Activated B cell treated with CpG ODN at 0.5 μM for 24 hours (primary cell): ENCODE data around the gene BRD9. TPM values are rescaled to one million over a fixed set of nuclear protein-coding genes. Genes with fewer than 3 reads are reported as not detected.
"Not testable (repeated sequence)": the region's sequence is repeated elsewhere in the genome, so short reads cannot be mapped to it uniquely, and the experiment has no call there.

Source experiments
- ATAC-seq: fragments of 200-7000 bp; cut with Tn5 transposase; one replicate; pipeline ENCODE4 v1.10.0; 2021; ENCODE audit warnings: low read depth, mild to moderate bottlenecking, moderate library complexity
- CTCF ChIA-PET: fragments of 350-600 bp; sonication (Branson Sonifier 250); formaldehyde crosslinking; loops from one replicate; lab custom pipeline; 2021; ENCODE audit warnings: antibody characterized with exemption; lab: Charles Lee
- POLR2A ChIA-PET: fragments of 350-600 bp; sonication (Branson Sonifier 250); formaldehyde crosslinking; loops from one replicate; lab custom pipeline; 2021; ENCODE audit warnings: antibody characterized with exemption; lab: Charles Lee
- DNase-seq: peaks from one replicate; pipeline ENCODE4 v3.0.0; 2022
- H3K27ac Mint-ChIP-seq: one replicate; pipeline ENCODE4 v1.8.0; 2020; ENCODE audit warnings: mixed read lengths
- H3K27me3 Mint-ChIP-seq: one replicate; pipeline ENCODE4 v1.8.0; 2021; ENCODE audit warnings: mixed read lengths
- H3K36me3 Mint-ChIP-seq: one replicate; pipeline ENCODE4 v1.8.0; 2021; ENCODE audit warnings: low read depth, mixed read lengths
- H3K4me1 Mint-ChIP-seq: one replicate; pipeline ENCODE4 v1.8.0; 2021; ENCODE audit warnings: mixed read lengths
- H3K4me3 Mint-ChIP-seq: one replicate; pipeline ENCODE4 v1.8.0; 2020; ENCODE audit warnings: mild to moderate bottlenecking, mixed read lengths
- H3K9me3 Mint-ChIP-seq: one replicate; pipeline ENCODE4 v1.8.0; 2020; ENCODE audit warnings: mixed read lengths
- intact Hi-C: fragments of 100-400 bp; cut with micrococcal nuclease; formaldehyde crosslinking; loops from one replicate; pipeline ENCODE4 v1.15.1; 2024
- total RNA-seq: library from RNA; stranded (reverse); gene quantifications from 2 replicates; pipeline ENCODE4 v1.2.3, GENCODE V29; 2022
- TF ChIP-seq, protein P1 (sequence below): fragments of 200-600 bp; IDR thresholded peaks from one replicate; pipeline ENCODE4 v1.8.0; 2022; ENCODE audit warnings: antibody characterized with exemption, mild to moderate bottlenecking

BRD9 gene
- total RNA-seq, 1 donor from 2014 or later, result 67.8 TPM

DNA sequence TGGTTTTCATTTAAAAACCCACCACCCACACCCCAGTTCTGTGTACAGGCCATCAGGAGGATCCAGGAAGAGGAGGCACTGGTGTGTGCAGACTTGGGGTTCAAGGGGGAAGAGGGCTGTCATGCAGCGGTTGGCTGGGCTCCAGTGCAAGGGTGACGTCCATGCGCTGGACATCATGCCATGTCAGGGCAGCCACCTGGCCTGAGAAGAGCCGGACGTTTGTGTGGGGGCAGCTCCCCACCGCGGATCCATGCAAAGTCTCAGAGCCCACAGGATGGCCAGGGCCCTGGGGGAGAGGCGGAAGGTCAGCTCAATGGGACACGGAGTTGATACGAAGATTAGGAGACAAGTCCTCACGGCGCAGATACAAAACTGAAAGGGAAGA, 11.1 kb downstream of the BRD9 start:
- H3K27me3 Mint-ChIP-seq, result no peaks in the 10 kb centered on the region
- DNase-seq, result no peak
- CTCF ChIA-PET, result no interaction called here
- H3K4me1 Mint-ChIP-seq, result peaks cover 2% of the 10 kb centered on the region
- no peak overlapping the region for H3K27ac Mint-ChIP-seq
- no peaks in the 10 kb centered on the region for H3K9me3 Mint-ChIP-seq
- H3K4me3 Mint-ChIP-seq, result no peak overlapping the region
- intact Hi-C loops, result no loop called here
- POLR2A ChIA-PET, result no interaction called here
- TF ChIP-seq, protein P1, sequence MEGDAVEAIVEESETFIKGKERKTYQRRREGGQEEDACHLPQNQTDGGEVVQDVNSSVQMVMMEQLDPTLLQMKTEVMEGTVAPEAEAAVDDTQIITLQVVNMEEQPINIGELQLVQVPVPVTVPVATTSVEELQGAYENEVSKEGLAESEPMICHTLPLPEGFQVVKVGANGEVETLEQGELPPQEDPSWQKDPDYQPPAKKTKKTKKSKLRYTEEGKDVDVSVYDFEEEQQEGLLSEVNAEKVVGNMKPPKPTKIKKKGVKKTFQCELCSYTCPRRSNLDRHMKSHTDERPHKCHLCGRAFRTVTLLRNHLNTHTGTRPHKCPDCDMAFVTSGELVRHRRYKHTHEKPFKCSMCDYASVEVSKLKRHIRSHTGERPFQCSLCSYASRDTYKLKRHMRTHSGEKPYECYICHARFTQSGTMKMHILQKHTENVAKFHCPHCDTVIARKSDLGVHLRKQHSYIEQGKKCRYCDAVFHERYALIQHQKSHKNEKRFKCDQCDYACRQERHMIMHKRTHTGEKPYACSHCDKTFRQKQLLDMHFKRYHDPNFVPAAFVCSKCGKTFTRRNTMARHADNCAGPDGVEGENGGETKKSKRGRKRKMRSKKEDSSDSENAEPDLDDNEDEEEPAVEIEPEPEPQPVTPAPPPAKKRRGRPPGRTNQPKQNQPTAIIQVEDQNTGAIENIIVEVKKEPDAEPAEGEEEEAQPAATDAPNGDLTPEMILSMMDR, result no peak
- ATAC-seq, result no peak
- H3K36me3 Mint-ChIP-seq, result peaks cover 78% of the 10 kb centered on the region

DNA sequence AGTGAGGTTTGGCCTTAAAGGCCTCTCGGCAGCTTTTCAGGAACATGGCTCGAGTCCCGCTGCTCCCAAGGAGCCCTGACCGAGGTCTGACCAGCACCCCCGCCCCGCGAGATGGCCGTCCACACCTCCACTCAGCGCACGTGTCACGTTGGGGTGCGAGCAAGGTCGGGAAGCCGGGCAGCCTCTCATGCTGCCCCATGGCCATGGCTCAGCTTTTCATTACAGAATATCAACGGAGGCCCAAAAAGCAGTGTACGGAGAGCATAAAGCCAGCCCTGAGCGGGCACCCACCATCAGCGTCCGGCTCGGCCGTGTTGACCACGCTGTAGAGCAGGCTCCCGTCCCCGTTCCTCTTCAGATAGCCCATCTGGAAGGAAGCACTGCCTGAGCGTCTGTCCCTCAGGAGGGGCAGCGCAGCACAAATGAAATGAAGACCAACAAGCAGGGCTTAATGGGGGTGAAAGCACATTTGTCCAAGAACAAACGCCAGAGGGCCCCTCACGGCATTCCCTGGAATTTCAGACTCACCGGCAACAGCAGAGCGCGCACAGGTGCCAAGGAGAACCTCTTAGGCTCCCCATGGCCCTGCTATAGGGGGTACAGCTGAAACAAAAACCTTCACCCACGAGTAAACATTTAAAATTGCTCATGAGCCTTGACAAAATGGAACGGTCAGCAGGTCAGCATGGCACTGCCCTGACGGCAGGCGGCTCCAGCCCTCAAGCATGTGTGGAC, 11.6 kb downstream of the BRD9 start:
- TF ChIP-seq, protein P1, result no peak
- DNase-seq (no peak), ATAC-seq (no peak)
- Mint-ChIP-seq H3K4me1 (peaks cover 2% of the 10 kb centered on the region), H3K27ac (no peak overlapping the region), H3K27me3 (no peaks in the 10 kb centered on the region), H3K4me3 (no peak overlapping the region), H3K36me3 (peaks cover 77% of the 10 kb centered on the region), H3K9me3 (no peaks in the 10 kb centered on the region)
- ChIA-PET CTCF (no interaction called here), POLR2A (no interaction called here)
- intact Hi-C loops, result no loop called here

DNA sequence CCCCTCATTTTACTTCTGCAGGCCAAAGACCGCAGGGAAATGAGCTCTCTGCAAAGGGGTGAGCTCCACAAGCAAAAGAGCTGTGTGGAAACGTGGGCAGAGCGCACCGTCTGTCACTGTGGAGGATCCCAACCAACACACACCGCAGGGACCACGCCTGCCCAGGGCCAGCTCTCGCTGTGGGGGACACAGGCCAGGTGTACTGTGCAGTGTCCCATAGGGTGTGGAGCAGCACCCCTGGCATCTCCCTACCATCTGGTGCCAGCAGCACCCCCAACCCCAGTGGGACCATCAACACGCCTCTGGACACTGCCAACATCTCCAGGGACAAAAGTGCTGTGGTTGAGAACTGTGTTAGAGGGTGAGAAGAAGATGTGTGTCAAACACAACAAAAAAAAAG, 13.9 kb downstream of the BRD9 start:
- intact Hi-C loops, H3K4me3 Mint-ChIP-seq, H3K27me3 Mint-ChIP-seq, H3K27ac Mint-ChIP-seq, DNase-seq, H3K9me3 Mint-ChIP-seq, CTCF ChIA-PET, H3K4me1 Mint-ChIP-seq, ATAC-seq: not testable (repeated sequence)
- peaks cover 78% of the 10 kb centered on the region for H3K36me3 Mint-ChIP-seq
- POLR2A ChIA-PET, result interaction anchor here (0.7 kb wide), 1 partner anchor 14 kb away, joined by 3 read pairs; the partner anchor contains the start of genes BRD9 and TRIP13

DNA sequence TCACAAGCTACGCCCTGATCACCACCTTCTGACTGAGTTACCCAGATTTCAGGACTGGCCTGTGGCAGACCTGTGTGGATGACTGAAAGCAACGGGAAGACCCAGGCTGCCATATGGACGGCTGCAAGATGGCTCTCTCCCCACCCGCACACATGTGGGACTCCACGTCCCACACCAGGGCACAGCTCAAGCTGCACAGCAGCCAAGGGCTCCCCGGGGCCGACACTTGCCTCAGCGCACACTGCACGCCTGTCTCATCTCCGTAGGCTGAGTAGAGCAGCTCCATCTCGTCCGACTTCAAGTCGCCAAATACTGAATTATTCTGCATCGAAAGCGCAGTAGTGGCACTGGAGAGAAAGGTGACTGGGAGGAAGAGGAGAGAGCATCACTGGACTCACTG, 14.5 kb downstream of the BRD9 start:
- no peak for ATAC-seq
- peaks cover 6% of the 10 kb centered on the region for H3K4me1 Mint-ChIP-seq
- intact Hi-C loops, result no loop called here
- CTCF ChIA-PET, result no interaction called here
- H3K27ac Mint-ChIP-seq, result no peak overlapping the region
- no peaks in the 10 kb centered on the region for H3K9me3 Mint-ChIP-seq
- peaks cover 78% of the 10 kb centered on the region for H3K36me3 Mint-ChIP-seq
- no peaks in the 10 kb centered on the region for H3K27me3 Mint-ChIP-seq
- POLR2A ChIA-PET, result interaction anchor here (0.7 kb wide), 1 partner anchor 14 kb away, joined by 3 read pairs; the partner anchor contains the start of genes BRD9 and TRIP13
- H3K4me3 Mint-ChIP-seq, result no peak overlapping the region
- TF ChIP-seq, protein P1, result no peak
- DNase-seq, result no peak

DNA sequence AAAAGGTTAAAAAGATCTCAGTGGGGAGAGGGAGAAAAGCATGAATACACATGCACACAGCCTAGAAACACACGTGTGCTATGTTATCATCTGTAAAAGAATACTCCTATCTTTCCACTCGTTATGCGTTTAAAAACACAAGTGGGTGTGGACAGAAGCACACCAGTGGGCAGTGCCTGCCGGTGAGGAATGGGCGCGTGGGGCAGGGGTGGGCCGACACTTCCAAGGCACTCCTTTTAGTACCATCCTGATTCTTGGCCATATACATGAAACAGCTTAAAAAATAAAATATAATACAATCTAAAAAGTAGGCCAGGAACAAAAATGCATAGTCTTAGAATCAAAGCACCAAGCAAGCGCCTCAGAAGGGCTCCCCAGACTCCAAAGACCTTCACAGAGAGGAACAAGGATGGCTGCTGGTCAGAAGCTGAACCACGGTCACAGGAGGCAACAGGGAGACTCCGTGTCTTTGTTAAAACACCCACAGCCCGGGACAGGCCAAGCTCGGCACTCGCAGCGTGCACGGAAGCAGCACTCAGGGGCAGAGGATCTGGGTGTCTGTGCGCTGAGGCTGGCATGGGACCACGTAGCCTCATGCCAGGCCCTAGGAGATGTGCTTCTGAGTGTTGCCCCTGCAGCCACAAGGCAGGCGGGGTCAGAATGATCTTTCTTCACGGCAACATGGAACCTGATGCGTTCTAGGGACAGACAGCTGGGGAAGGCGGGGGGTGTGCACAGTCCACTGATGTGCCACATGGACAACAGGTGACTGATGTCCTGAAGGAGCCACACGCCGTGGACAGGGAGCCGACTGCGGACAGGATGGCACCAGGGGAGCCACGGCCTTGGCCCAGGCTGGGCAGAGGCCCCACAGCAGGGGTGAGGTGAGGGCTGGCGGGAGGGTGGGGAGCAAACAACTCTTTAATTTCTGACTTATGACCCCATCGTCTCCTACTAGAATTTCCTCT, 15.9 kb downstream of the BRD9 start:
- intact Hi-C loops, result no loop called here
- Mint-ChIP-seq H3K27me3 (no peaks in the 10 kb centered on the region), H3K4me1 (peaks cover 5% of the 10 kb centered on the region), H3K36me3 (peaks cover 77% of the 10 kb centered on the region), H3K4me3 (no peak overlapping the region), H3K27ac (no peak overlapping the region), H3K9me3 (no peaks in the 10 kb centered on the region)
- DNase-seq (no peak), ATAC-seq (no peak)
- CTCF ChIA-PET, result no interaction called here
- POLR2A ChIA-PET, result no interaction called here
- TF ChIP-seq, protein P1, result no peak
